Parathyroid adenoma (tissue), 2 donors: Measurements from ENCODE around the gene ZNF581.

Experiments used
- H2AFZ ChIP-seq: fragments of 300-600 bp; sonication (generic); one replicate; pipeline ENCODE4 v1.7.0; 2017; ENCODE audit warnings: antibody characterized with exemption, mild to moderate bottlenecking
- H3K27ac ChIP-seq: fragments of 300-600 bp; sonication (generic); one replicate; pipeline ENCODE4 v1.7.0; 2017
- H3K27me3 ChIP-seq: fragments of 300-600 bp; sonication (generic); one replicate; pipeline ENCODE4 v1.7.0; 2017; ENCODE audit warnings: low read length; ENCODE audit not compliant: control insufficient read depth, insufficient read depth
- H3K36me3 ChIP-seq: fragments of 300-600 bp; sonication (generic); one replicate; pipeline ENCODE4 v1.7.0; 2017; ENCODE audit warnings: low read length; ENCODE audit not compliant: control insufficient read depth, insufficient read depth
- H3K4me1 ChIP-seq: fragments of 300-600 bp; sonication (generic); one replicate; pipeline ENCODE4 v1.7.0; 2017; ENCODE audit warnings: control low read depth
- H3K4me2 ChIP-seq: fragments of 300-600 bp; sonication (generic); one replicate; pipeline ENCODE4 v1.7.0; 2017; ENCODE audit warnings: low read length
- H3K4me3 ChIP-seq: fragments of 300-600 bp; sonication (generic); one replicate; pipeline ENCODE4 v1.7.0; 2017; ENCODE audit warnings: low read depth, low read length
- H3K79me2 ChIP-seq: fragments of 300-600 bp; sonication (generic); one replicate; pipeline ENCODE4 v1.7.0; 2017; ENCODE audit warnings: control low read depth
- H3K9ac ChIP-seq: fragments of 300-600 bp; sonication (generic); one replicate; pipeline ENCODE4 v1.7.0; 2017; ENCODE audit warnings: mild to moderate bottlenecking
- H3K9me3 ChIP-seq: fragments of 300-600 bp; sonication (generic); one replicate; pipeline ENCODE4 v1.7.0; 2017; ENCODE audit warnings: low read length; ENCODE audit not compliant: control insufficient read depth
- TF ChIP-seq, protein P1 (sequence below): fragments of 300-600 bp; sonication (generic); IDR thresholded peaks from one replicate; pipeline ENCODE4 v1.7.0; 2017; ENCODE audit warnings: antibody characterized with exemption, mild to moderate bottlenecking
- donor health status: primary hyperparathyroidism.

Gene ZNF581

GRCh38 chr19:55694241-55694655 is 50.8 kb downstream of the ZNF581 start:
- H3K4me3 ChIP-seq, result no peak overlapping the region
- H3K4me2 ChIP-seq, result no peak overlapping the region
- H3K4me1 ChIP-seq, result peaks cover 6% of the 10 kb centered on the region
- no peaks in the 10 kb centered on the region for H3K27me3 ChIP-seq
- H3K36me3 ChIP-seq, result no peaks in the 10 kb centered on the region
- no peak overlapping the region for H2AFZ ChIP-seq
- no peak overlapping the region for H3K27ac ChIP-seq
- H3K9me3 ChIP-seq, result no peaks in the 10 kb centered on the region
- H3K9ac ChIP-seq, result no peak overlapping the region
- TF ChIP-seq, protein P1, sequence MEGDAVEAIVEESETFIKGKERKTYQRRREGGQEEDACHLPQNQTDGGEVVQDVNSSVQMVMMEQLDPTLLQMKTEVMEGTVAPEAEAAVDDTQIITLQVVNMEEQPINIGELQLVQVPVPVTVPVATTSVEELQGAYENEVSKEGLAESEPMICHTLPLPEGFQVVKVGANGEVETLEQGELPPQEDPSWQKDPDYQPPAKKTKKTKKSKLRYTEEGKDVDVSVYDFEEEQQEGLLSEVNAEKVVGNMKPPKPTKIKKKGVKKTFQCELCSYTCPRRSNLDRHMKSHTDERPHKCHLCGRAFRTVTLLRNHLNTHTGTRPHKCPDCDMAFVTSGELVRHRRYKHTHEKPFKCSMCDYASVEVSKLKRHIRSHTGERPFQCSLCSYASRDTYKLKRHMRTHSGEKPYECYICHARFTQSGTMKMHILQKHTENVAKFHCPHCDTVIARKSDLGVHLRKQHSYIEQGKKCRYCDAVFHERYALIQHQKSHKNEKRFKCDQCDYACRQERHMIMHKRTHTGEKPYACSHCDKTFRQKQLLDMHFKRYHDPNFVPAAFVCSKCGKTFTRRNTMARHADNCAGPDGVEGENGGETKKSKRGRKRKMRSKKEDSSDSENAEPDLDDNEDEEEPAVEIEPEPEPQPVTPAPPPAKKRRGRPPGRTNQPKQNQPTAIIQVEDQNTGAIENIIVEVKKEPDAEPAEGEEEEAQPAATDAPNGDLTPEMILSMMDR, result no peak
- H3K79me2 ChIP-seq, result peaks cover 7% of the 10 kb centered on the region

- Histone ChIP-seq H3K4me2 (no peak overlapping the region), H3K27ac (no peak overlapping the region), H3K36me3 (no peaks in the 10 kb centered on the region), H2AFZ (no peak overlapping the region), H3K9ac (no peak overlapping the region), H3K4me3 (no peak overlapping the region), H3K9me3 (no peaks in the 10 kb centered on the region), H3K4me1 (peaks cover 6% of the 10 kb centered on the region), H3K79me2 (peaks cover 5% of the 10 kb centered on the region), H3K27me3 (no peaks in the 10 kb centered on the region)
- TF ChIP-seq, protein P1, result no peak
Observed at GRCh38 chr19:55694656-55695491, 51.4 kb downstream of the ZNF581 start.
